Epidermal melanocyte (primary cell): ENCODE results near the gene EIF4E.
A peak's percentile ranks its signal among the peaks of the same experiment; 100 is the strongest.
"Not testable (repeated sequence)": the region's sequence is repeated elsewhere in the genome, so short reads cannot be mapped to it uniquely, and the experiment has no call there.

Source experiments
- DNase-seq: peaks from one replicate; pipeline ENCODE4 v3.0.0; 2011; ENCODE audit warnings: low spot score; ENCODE audit not compliant: insufficient read length

EIF4E gene

GRCh38 chr4:98928505-98929340, at the start of gene EIF4E:
TSS of gene EIF4E (minus strand) at chr4:98929133. CDS start at chr4:98929112, 21 bp downstream.
- peak; percentile 80 for DNase-seq

GRCh38 chr4:98977557-98977956, 48.6 kb upstream of the EIF4E start:
- DNase-seq = no peak

- DNase-seq = no peak
Observed at GRCh38 chr4:98976716-98977115, 47.8 kb upstream of the EIF4E start.

GRCh38 chr4:98969878-98970785, 41.2 kb upstream of the EIF4E start:
- DNase-seq = no peak

- DNase-seq = no peak
Observed at GRCh38 chr4:98967786-98968329, 38.9 kb upstream of the EIF4E start.

- DNase-seq = no peak
Observed at GRCh38 chr4:98966926-98967325, 38.0 kb upstream of the EIF4E start.

- no peak for DNase-seq
Observed at GRCh38 chr4:98963538-98964433, 34.9 kb upstream of the EIF4E start.

- DNase-seq = no peak
Observed at GRCh38 chr4:98961770-98962169, 32.8 kb upstream of the EIF4E start.

GRCh38 chr4:98959411-98959810, 30.5 kb upstream of the EIF4E start:
- DNase-seq = no peak

GRCh38 chr4:98958065-98958464, 29.1 kb upstream of the EIF4E start:
- no peak for DNase-seq

- no peak for DNase-seq
Observed at GRCh38 chr4:98955229-98955628, 26.3 kb upstream of the EIF4E start.

GRCh38 chr4:98951710-98952109, 22.8 kb upstream of the EIF4E start:
- no peak for DNase-seq

GRCh38 chr4:98950925-98951324, 22.0 kb upstream of the EIF4E start:
- DNase-seq = no peak

- DNase-seq = no peak
Observed at GRCh38 chr4:98946359-98946758, 17.4 kb upstream of the EIF4E start.

GRCh38 chr4:98945297-98945850, 16.4 kb upstream of the EIF4E start:
- DNase-seq = no peak

GRCh38 chr4:98939892-98940298, 11.0 kb upstream of the EIF4E start:
- DNase-seq = peak; percentile 68

- DNase-seq = no peak
Observed at GRCh38 chr4:98939438-98939837, 10.5 kb upstream of the EIF4E start.

GRCh38 chr4:98937986-98938720, 9.2 kb upstream of the EIF4E start:
- DNase-seq = no peak

- DNase-seq = no peak
Observed at GRCh38 chr4:98935633-98936032, 6.7 kb upstream of the EIF4E start.

GRCh38 chr4:98934851-98935250, 5.9 kb upstream of the EIF4E start:
- DNase-seq = not testable (repeated sequence)
